ENCODE data around the gene BRINP2.
A peak's percentile ranks its signal among the peaks of the same experiment; 100 is the strongest.

- TF ChIP-seq EHMT2 (IDR thresholded peaks at IDR 0.05; ENCODE audit: low read depth) (no peak), POLR2A (IDR thresholded peaks at IDR 0.05; ENCODE audit: low read length) (no peak), RAD21 (conservative IDR thresholded peaks at IDR 0.05 in 1 of 2, IDR thresholded peaks at IDR 0.05 in 1 of 2) (peak; percentile 9 to 27; a peak in 2 of 5 replicates), CBX8 (IDR thresholded peaks at IDR 0.05) (no peak), CHD4 (IDR thresholded peaks at IDR 0.05; ENCODE audit: borderline replicate concordance) (no peak), EP300 (IDR thresholded peaks at IDR 0.05) (peak; percentile 31 to 42; a peak in 2 of 5 replicates), FOSL2 (IDR thresholded peaks at IDR 0.05) (peak; percentile 55), FOSL2 (CRISPR knock-in tag; IDR thresholded peaks at IDR 0.05) (peak; percentile 76), RCOR1 (IDR thresholded peaks at IDR 0.05; ENCODE audit: low read depth, low read length) (no peak)
- TF ChIP-seq, protein P1, sequence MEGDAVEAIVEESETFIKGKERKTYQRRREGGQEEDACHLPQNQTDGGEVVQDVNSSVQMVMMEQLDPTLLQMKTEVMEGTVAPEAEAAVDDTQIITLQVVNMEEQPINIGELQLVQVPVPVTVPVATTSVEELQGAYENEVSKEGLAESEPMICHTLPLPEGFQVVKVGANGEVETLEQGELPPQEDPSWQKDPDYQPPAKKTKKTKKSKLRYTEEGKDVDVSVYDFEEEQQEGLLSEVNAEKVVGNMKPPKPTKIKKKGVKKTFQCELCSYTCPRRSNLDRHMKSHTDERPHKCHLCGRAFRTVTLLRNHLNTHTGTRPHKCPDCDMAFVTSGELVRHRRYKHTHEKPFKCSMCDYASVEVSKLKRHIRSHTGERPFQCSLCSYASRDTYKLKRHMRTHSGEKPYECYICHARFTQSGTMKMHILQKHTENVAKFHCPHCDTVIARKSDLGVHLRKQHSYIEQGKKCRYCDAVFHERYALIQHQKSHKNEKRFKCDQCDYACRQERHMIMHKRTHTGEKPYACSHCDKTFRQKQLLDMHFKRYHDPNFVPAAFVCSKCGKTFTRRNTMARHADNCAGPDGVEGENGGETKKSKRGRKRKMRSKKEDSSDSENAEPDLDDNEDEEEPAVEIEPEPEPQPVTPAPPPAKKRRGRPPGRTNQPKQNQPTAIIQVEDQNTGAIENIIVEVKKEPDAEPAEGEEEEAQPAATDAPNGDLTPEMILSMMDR (IDR thresholded peaks at IDR 0.05), result no peak
Measured at GRCh38 chr1:177209357-177209756, 38.6 kb downstream of the BRINP2 start.

All from A549 (cell line).